Testis (tissue), 2 donors: Measurements from ENCODE around the gene ZNF440.

Experiments
- CTCF ChIP-seq, 3 experiments: fragments of 450-650 bp in 2 of 3; fragments of 200-600 bp in 1 of 3; sonication (generic) in 1 of 3; IDR thresholded peaks; one replicate each; pipeline ENCODE4 v1.5.1; 2016 to 2019; ENCODE audit warnings: antibody characterized with exemption in 3 of 3, mild to moderate bottlenecking in 2 of 3, moderate library complexity in 1 of 3
- POLR2A ChIP-seq: fragments of 450-650 bp; IDR thresholded peaks from one replicate; pipeline ENCODE4 v1.6.1; 2017; ENCODE audit warnings: antibody characterized with exemption, mild to moderate bottlenecking, moderate library complexity

- TF ChIP-seq CTCF (IDR thresholded peaks at IDR 0.05) (no peak), POLR2A (no peak)
Measured at GRCh38 chr19:11787536-11787935, 26.5 kb upstream of the ZNF440 start.
